HG03432 (cell line): ENCODE results near the gene ARID4B.
A peak's percentile ranks its signal among the peaks of the same experiment; 100 is the strongest.
"Not testable (repeated sequence)": the region's sequence is repeated elsewhere in the genome, so short reads cannot be mapped to it uniquely, and the experiment has no call there.

Experiments used
- ATAC-seq: cut with Tn5 transposase; IDR thresholded peaks from one replicate; pipeline ENCODE4 v1.9.1; 2021; ENCODE audit warnings: mild to moderate bottlenecking, moderate library complexity; ENCODE audit not compliant: unreplicated experiment

ARID4B gene

DNA sequence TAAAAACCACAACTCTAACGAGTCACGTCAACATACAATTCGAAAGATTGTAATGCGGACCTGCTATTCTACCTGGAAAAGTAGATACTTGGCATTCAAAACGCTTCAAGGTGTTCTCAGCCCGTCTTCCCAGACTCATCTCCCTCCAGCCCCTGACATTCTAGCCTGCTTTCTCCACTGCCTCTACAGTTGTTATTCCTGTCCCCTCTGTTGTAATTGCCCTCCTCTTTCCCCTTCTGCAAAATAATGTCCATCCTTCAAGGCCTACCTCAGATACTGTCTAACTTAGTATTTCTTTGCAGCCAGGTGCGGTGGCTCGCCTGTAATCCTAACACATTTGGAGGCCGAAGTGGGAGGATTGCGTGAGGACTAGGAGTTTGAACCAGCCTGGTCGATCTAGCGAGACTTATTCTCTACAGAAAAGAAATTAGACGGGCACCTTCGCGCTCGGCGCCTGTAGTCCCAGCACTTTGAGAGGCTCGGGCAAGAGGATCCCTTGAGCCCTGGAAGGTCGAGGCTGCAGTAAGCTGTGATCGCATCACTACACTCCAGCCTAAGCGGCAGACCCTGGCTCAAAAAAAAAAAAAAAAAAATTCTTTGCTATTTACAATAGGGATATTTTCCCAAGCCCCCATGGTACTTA lies 166.2 kb downstream of the ARID4B start:
- no peak for ATAC-seq

DNA sequence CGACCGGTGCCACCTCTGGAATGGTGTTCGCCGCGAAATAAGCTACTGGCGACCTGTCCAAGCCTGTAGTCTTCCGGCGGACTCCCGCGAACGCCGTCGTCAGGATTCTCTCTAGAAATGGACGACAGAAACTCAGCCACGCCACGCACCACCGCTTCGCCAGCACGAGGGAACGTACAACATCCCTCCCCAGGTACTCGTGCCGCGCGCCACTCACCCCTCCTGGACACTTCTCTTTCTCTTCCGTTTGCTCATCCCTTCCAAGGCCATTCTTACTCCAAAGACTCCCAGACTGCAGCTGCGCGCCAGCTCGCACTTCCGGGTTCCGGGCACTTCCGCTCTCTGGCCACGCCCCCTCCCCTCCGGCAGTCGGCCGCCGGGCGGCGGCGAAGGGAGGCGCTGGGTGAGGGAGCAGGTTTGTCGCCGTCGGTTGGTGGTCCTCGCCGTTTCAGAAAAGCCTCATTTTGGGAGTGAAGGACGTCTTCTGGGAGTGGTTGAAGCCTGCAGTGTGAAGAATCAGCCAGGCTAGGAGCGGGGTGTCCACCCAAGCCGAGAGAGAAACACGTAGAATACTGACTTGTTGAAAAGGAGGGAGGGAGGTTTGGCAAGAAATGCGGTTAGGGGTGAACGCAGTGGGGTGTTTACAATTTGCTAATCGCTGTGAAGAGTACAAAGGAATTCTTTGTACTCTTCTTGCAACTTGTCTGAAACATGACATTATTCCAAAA lies 166.9 kb downstream of the ARID4B start, which contains the start of gene RBM34:
TSS of gene RBM34 (minus strand) at position 294 of the 728 bp plus-strand sequence. CDS start at position 270, 24 bp downstream.
- ATAC-seq, result peak; percentile 98

- ATAC-seq, result peak; percentile 31
Observed at GRCh38 chr1:235160383-235160956, 167.5 kb downstream of the ARID4B start.

DNA sequence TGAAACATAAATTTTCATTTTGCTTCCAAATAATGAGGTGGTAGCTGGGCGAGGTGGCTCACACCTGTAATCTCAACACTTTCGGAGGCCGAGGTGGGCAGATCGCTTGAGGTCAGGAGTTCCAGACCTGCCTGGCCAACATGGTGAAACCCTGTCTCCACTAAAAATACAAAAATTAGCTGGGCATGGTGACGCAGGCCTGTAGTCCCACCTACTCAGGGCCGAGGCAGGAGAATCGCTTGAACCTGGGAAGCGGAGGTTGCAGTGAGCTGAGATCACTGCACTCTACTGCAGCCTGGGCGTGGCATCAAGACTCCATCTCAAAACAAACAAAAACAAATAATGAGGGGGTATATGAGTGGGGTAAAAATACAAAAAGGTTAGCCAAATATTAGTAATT lies 168.0 kb downstream of the ARID4B start:
- ATAC-seq, result not testable (repeated sequence)

- ATAC-seq, result not testable (repeated sequence)
Observed at GRCh38 chr1:235159284-235159683, 168.7 kb downstream of the ARID4B start.

DNA sequence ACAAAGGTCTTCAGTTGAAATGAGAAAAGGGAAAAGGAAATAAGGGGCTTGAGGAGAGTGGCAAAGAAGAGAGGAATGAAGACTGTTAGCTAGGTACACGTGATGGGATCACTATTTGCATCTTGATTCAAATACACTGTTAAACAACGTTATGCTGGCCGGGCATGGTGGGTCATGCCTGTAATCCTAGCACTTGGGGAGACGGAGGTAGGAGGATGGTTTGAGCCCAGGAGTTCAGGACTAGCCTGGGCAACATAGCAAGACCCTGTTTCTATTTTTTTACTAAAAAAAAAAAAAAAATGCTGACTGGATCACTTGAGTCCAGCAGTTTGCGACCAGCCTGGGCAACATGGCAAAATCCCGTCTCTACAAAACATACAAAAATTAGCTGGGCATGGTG lies 169.3 kb downstream of the ARID4B start:
- no peak for ATAC-seq

DNA sequence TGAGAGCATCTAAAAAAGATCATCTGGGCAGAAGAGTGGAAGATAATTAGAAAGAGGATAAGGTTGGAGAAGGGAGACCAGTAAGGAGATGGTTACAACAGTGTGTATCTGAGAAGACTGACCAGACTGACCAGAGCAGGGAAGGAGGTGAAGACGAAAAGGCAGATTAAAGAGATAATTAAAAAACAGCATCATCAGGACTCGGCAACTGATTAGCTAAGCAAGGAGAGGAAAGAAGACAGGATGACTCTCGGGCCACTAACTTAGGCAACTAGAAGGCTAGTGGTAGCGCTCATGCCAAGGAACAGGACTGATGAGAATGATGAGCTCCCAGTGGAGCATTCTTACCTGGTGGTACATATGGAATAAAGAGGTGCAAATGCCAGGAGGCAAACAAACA lies 170.8 kb downstream of the ARID4B start:
- no peak for ATAC-seq

DNA sequence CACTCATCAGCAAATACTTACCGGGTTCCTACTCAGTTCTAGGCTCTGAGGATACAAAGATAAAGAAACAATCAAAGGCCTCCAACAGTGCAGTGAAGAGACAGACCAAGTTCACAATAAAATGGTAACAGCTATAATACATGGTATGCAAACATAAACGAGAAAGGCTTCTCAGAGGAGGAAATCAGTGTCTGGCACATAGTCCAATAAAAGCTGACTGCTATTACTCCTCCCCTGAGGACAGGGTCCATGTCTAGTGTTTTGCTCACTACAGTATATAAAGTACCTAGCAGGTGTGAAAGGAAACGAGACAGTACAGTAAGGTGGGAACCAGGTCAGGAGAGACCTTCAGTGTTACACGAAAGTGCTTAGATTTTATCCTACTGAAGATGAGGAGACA lies 171.2 kb downstream of the ARID4B start:
- ATAC-seq, result no peak

DNA sequence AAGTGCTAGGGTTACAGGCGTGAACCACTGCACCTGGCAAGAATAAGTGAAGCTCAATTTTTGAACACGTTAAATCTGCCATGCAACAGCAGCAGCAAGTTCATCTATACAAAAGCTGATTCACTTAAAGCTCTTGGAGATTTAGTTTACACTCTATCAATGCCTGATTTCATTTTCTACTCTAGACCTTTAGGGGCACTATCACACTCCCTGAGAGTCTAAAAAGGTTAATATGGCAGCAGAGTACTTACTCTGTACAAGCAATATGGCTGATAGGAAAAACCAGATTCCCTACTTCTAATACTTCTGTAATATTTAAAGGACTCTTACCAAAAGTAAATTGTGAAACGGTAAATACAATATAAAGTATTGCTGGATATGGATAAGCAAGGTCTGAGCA lies 171.7 kb downstream of the ARID4B start:
- ATAC-seq, result no peak

DNA sequence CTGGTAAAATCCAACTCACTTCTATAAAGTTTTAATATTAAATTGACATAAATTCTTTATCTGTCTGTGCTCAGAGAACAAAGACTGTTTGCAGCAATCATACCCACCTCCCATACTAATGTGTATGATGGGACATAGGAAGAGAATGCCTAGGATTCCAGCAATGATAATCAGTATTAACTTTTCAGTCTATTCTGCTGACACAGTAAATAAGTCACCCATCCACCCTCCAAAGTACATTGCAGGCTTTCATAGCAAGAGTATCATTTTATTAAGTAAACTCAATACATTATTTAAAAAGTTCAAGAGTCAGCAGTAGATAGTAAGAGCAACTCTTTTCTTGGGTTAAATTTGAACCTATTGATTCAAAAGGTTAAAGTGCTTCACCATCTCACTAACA lies 175.7 kb downstream of the ARID4B start:
- ATAC-seq, result no peak

- no peak for ATAC-seq
Observed at GRCh38 chr1:235151033-235151432, 176.9 kb downstream of the ARID4B start.

DNA sequence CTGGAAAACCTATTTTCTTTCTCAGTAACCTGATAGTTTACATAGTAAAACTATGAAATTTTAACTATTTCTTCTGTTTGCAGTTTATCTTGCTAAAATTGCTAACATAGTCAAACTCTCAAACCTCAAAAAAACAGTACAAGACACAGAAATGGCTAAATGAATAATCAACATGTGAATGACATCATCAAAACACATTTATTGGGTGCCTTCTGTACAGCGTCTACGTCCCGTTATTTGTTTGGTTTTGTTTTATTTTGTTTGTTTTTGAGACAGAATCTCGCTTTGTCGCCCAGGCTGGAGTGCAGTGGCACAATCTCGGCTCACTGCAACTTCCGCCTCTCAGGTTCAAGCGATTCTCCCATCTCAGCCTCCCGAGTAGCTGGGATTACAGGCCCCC lies 178.2 kb downstream of the ARID4B start:
- no peak for ATAC-seq

- no peak for ATAC-seq
Observed at GRCh38 chr1:235147269-235147668, 180.7 kb downstream of the ARID4B start.

- ATAC-seq, result no peak
Observed at GRCh38 chr1:235145639-235146038, 182.3 kb downstream of the ARID4B start.

DNA sequence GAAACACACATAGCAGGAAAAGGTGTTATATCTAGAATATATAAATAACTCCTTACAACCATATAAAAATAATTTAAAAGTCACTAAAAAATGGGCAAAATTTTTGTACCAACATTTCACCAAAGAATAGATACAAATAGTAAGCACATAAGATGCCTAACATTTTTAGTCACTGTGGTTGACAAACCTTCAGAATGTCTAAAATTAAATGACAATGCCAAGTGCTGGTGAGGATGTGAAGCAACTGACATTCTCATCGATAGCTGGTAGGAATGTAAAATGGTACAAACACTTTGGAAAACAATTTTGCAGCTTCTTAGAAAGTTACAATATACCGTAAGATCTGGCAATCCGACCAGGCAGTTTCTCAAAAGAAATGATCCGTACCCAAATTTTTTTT lies 185.0 kb downstream of the ARID4B start:
- ATAC-seq, result no peak

- ATAC-seq, result no peak
Observed at GRCh38 chr1:235139315-235139714, 188.7 kb downstream of the ARID4B start.

DNA sequence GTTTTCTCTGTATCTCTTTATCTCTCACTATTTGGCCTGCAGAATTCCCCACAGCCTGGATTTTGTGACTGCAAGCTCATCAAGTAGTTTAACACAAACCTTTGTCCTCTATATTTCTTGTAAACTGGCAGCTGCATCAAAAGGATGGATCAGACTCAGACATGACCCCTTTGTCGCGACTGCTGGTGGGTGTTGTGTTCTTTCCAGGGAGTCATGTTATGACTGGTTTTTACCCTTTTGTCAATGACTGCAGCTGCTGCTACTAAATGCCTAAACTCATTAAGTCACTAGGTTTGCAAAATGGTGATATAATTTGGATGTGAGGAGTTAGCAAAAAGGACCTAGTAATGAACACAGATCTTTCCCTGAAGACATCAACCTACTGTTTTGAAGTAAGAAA lies 189.2 kb downstream of the ARID4B start:
- no peak for ATAC-seq

- ATAC-seq, result no peak
Observed at GRCh38 chr1:235136111-235136510, 191.9 kb downstream of the ARID4B start.

DNA sequence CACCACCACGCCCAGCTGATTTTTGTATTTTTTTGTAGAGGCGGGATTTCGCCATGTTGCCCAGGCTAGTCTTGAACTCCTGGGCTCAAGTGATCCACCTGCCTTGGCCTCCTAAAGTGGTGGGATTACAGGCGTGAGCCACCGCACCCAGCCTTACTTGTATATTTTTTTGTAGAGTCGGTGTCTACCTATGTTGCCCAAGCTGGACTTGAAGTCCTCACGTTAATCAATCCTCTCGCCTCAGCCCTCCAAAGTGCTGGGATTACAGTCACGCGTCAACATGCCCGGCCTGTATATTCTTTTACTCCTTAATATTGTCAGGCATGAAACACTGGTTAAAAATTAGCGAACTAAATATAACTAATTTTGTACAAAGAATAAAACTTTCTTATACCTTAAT lies 193.8 kb downstream of the ARID4B start:
- ATAC-seq, result no peak

GRCh38 chr1:235133086-235133485 lies 194.9 kb downstream of the ARID4B start:
- no peak for ATAC-seq

GRCh38 chr1:235131961-235132360 lies 196.0 kb downstream of the ARID4B start:
- ATAC-seq, result no peak

GRCh38 chr1:235130766-235131270 lies 197.2 kb downstream of the ARID4B start:
- ATAC-seq, result no peak
